Measurements from ENCODE around the gene ZBTB26. TPM values are rescaled to one million over a fixed set of nuclear protein-coding genes. Genes with fewer than 3 reads are reported as not detected.

Gene ZBTB26, protein sequence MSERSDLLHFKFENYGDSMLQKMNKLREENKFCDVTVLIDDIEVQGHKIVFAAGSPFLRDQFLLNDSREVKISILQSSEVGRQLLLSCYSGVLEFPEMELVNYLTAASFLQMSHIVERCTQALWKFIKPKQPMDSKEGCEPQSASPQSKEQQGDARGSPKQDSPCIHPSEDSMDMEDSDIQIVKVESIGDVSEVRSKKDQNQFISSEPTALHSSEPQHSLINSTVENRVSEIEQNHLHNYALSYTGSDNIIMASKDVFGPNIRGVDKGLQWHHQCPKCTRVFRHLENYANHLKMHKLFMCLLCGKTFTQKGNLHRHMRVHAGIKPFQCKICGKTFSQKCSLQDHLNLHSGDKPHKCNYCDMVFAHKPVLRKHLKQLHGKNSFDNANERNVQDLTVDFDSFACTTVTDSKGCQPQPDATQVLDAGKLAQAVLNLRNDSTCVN
- total RNA-seq: 4.1 TPM
- long read RNA-seq, full-length matches to known transcripts: 1 of 5 reads
- long read RNA-seq, partial matches to known transcripts: 0 of 5 reads
- long read RNA-seq, other reads (novel, unspliced or antisense): 4 of 5 reads

DNA sequence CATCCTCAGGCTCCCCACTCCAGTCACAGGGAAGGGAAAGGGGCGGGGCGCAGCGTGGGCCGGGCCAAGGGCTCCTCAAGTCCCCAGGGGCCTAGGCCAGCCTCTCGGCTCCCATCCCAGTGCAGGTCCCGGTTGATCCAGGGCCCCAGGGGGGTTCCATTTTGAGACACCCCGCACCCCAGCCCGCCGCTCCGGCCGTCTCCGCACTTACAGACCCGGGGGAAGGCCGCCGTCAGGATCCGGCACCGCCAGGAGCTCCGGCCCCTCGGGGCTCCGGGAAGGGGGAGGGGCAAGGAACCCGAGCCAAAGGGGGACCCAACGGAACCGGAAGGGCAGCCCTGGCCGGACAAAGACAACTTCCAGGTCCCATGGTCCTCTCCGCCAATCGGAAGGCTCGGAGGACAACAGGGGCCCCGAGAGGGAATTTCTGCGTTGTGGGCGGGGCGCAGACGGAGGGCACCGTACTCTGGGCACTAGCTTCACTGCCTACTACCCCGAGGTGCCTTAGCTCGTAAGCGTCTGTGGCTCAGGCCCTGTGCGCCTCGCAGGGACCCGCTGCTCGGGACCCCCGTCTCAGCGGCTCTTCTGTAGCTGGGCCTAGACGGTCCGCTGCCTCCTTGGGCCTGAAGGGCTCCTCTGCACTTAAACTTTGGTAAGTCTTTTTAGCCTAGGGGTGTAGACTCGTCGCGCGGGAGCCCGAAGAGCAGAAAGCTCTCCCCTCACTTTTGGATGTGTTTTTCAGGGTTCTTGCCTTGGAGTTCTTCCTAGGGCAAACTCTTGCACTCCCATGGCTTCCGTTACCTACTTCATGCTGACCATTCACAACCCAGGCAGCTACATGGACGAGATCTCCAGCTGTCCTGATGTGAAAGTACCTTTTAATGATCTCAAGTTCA is at the start of gene ZBTB26:
ZBTB26 (minus strand) TSS at position 287 of the 896 bp plus-strand sequence. CDS start 11,578 bp downstream, outside the sequence.
- DNase-seq (ENCODE audit: low spot score): peak; percentile 98
- intact Hi-C loops (cut with DNase I): loop anchor here (2.0 kb wide), 1 partner anchor 19 kb away; the partner anchor contains the start of gene ZBTB6

DNA sequence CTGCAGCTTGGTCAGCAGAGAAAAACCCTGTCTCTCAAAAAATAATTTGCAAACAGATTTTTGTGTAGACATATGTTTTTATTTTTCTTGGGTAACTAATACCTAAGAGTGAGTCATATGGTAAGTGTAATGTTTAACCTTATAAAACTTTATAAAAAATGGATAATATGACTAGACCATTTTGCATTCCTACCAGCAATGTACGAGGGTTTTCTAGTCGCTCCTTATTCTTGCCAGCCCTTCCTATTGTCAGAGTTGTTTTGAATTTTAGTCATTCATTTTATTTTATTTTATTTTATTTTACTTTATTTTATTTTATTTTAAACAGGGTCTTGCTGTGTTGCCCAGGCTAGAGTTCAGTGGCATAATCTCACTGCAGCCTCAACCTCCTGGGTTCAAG is 47.3 kb upstream of the ZBTB26 start:
- DNase-seq (ENCODE audit: low spot score): no peak
- intact Hi-C loops (cut with DNase I): no loop called here

DNA sequence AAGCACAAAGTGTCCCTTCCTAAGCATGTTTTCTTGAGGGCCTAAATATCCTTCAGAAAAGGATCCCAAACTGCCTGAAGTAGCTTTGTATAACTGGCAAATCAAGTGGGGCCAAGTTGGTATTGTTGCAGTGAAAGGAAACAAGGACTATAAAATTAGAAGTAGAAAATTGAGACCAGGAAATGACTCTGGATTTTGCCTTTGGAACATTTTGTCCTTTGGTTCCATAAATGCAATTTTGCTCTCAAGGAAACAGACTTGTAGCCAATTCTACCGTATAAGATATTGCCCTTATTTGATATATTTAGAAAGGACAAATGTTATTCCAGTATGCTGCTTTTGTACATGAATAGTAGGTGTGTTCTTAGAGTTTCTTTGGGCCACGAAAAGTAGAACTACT is 43.9 kb upstream of the ZBTB26 start:
- DNase-seq (ENCODE audit: low spot score): no peak
- intact Hi-C loops (cut with DNase I): no loop called here

DNA sequence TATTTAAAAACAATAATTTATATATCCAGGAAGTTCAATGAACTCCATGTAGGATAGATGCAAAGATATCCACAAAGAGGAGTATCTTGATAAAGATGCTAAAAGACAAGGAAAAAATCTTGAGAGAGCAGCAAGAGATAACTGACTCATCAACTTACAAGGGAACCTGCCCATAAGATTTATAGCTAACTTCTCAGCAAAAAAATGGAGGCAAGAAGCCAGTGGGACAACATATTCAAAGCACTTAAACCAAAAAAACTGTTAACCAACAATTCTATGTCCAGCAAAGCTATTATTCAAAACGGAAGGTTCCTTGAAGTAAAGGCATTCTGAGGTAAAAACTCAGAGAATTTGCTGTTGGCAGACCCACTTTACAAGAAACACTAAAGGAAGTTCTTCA is 29.8 kb upstream of the ZBTB26 start:
- no peak for DNase-seq (ENCODE audit: low spot score)
- intact Hi-C loops (cut with DNase I): no loop called here

DNA sequence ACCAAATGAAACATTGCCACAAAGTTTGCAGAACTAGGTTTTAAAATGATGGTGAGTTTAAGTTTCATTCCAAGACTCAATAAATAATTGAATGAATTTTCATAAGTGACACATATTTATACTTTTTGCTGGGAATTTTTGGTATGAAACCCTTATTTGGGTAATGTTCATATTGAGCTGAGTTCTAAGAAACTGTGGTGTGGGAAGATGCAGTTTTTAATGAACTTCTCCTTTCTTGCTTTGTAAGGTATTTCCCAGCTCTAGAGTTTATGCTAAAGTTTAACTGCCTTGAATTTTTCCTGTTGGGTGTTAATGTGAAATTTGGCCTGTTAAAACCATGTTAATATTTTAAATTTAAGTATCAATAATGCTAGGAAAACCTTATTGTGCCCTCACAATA is 24.6 kb upstream of the ZBTB26 start:
- intact Hi-C loops (cut with DNase I): no loop called here
- no peak for DNase-seq (ENCODE audit: low spot score)

DNA sequence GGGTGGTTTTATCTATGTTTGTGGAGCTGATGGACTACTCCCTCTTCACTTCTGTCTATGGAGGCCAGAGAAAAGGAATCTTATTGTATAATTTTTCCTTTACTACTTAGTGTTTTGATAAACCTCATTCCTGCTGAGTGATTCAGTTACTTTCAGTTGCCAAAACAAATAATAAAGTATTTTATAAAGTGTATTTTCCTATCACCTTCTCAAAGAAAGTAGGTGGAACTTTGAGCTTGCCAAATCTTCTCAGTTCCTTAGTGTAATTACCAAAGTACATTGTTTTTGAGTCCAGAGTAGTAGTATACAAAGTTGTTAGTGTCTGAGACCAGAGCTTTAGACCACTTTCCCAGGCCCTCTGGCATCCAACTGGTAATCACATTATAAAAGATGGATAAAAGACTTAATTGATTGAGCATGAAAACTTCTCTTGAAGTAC is 23.0 kb upstream of the ZBTB26 start:
- intact Hi-C loops (cut with DNase I): no loop called here
- no peak for DNase-seq (ENCODE audit: low spot score)

DNA sequence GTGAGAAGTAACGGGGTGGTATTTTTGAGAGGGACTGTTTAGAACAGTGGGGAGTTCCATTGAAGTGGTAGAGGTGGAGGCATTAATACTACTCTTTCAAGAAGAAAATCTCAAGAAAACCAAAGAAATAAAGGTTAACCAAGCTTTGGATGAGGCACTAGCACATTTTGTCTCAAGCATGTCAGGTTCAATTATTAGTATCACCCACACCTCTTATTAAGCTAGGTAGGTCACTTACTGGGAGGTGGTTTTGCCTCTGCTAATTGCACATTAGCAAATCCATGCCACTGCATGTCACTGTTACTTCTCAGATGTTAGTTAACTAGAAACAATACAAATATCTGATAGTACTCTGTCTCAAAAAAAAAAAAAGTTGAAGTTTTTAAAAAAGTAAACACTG is 19.7 kb upstream of the ZBTB26 start:
- intact Hi-C loops (cut with DNase I): no loop called here
- no peak for DNase-seq (ENCODE audit: low spot score)

DNA sequence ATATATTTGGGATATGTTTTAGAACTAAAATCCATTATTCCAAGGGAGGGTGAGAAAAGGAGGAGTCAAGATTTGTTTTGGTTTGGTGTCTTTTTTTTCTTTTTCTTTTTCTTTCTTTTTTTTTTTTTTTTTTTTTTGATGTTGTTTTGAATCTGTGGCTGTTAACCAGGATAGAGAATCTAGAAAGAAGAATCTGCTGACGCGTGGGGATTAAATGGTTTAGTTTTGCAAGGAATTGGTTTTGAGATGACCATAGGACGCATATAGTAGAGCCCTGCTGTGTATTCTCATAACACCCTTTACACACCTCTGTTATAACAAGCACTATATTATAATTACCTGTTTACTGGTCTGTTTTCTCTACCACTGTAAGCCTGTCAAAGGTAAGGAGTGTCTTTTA is 19.0 kb upstream of the ZBTB26 start:
- intact Hi-C loops (cut with DNase I): no loop called here
- DNase-seq (ENCODE audit: low spot score): no peak

DNA sequence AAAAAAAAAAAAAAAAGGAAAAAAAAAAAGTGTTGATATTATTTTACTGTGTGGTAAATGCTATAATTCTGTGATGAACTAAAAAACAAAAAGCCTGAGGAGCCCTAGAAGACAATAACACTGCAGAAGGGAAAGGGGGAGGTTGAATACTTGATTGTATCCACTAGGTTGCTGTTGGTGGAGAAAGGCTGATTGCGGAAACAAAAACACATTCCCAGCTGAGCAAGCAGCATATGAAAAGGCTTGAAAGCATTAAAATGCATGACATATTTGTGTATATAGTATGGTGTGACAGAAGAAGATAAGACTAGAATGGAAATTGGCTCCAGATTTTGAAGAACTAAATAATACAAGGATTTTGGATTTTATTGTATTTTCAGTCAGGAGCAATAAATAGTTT is 18.4 kb upstream of the ZBTB26 start:
- intact Hi-C loops (cut with DNase I): no loop called here
- DNase-seq (ENCODE audit: low spot score): no peak

DNA sequence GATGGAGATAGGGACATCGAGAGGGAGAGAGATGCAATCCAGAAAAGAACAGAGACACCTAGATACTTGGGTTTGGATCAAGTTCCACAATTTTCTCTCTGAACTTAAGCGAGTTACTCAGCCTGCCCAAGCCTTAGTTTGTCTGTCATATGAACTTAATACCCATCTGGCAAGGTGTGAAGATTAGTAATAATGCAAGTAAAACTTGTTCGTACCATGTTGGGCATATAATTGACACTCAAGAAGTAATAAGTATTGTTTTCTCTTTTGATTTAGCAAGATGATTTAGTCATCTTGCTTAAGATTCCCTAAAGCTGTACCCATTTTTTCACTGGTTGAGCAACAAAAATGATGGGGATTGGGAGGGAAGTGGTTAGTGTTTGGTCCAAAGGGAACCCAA is 17.0 kb upstream of the ZBTB26 start:
- no peak for DNase-seq (ENCODE audit: low spot score)
- intact Hi-C loops (cut with DNase I): no loop called here

DNA sequence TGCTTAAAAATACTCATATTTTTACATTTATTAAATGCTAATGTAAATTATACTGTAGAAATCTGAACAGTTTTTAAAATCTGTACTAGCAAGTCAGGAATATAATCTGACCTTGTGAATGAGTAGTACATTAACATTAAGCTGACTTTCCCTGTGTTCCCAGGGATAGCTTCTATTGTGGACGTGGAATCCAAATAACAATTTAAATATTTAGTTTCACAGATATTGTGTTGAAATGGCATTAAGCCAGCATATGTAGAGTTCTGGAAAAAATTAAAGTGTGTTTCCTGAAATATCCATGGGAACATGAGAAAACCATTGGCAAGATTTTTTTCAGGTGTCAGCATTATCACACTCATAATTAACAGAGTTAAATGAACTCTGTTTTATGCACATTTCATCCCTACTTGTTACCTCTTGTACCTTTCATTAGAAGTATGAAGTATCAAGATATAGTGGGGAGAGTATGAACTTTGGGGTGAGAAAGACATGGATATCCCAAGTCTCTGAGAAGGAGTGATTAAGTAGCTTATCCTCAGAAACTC is 15.2 kb upstream of the ZBTB26 start:
- intact Hi-C loops (cut with DNase I): no loop called here

DNA sequence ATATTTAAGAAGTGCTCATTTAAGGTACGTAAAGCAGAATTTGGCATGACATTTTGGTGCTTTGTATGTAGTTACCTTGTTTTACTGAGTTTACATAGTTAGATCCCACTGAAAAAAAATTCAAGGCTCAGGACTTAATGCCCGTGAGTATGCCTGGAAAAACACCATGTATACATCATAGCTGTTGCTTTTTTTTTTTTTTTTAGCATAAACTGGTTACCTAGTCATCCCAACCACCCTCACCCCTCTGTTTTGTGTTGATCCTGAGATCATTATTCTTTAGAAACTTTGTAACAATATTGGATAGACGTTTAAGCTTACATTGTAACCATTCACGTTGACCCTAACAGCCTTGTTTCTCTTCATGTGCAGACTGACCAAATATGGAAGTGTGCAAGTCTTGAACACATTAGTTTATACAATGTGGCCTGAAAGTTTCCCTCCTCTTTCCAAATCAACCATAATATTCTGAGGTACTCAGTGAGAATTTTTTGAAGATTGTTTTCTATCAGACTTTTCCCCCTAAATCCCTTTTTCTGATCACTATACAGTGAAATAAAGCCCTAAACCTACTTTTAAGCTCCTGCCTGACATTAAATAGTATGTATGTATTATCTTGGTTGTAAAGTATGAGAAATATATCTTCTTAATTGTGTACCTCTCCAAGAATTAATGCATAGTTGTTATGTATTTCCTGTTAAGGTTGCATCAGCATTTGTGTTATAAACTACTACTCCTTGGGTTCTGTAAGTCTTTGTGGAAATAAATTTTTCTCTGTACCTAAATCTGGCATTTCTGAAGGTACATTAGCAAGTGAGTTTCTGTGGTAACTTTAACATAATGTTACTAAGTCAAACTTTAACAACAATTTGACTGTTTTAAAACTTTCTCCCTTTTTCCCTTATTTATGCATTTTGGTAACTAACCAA is 13.9 kb upstream of the ZBTB26 start:
- DNase-seq (ENCODE audit: low spot score): no peak
- intact Hi-C loops (cut with DNase I): no loop called here

More for the DNA sequence above, 15.2 kb upstream of the ZBTB26 start:
- DNase-seq (ENCODE audit: low spot score): no peak

DNA sequence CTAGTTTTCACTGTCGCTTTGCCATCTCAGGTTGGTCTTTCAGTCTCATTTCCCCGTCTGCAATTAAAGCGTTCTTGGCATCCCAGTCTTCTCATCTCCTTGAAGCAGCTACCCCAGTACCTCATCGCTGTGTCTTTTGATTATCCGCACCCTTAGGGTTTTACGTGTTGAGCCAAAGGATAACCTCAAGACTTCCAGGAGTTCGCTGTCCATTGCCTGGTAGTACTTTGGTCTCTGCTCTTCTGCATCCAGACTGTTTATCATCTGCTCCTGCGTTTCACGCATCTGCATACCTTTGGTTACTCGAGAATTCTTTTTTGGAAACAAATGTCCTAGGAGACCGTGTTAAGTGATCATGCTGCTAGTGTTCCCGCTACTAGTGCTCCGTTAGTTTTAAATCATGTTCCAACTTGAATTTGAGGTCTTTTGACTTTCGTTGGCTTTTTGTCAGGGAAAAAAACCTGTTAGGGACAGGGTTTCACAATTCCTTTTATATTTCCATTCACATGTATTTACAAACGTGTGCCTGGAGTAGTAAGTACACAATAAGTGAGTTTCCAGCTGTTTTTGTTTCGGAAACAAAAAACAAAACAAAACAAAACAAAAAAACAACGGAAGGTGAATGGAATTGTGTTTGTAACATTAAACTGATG is 10.4 kb upstream of the ZBTB26 start:
- no peak for DNase-seq (ENCODE audit: low spot score)
- intact Hi-C loops (cut with DNase I): loop anchor here (2.0 kb wide), 1 partner anchor 37 kb away; the partner anchor contains the start of gene RC3H2

DNA sequence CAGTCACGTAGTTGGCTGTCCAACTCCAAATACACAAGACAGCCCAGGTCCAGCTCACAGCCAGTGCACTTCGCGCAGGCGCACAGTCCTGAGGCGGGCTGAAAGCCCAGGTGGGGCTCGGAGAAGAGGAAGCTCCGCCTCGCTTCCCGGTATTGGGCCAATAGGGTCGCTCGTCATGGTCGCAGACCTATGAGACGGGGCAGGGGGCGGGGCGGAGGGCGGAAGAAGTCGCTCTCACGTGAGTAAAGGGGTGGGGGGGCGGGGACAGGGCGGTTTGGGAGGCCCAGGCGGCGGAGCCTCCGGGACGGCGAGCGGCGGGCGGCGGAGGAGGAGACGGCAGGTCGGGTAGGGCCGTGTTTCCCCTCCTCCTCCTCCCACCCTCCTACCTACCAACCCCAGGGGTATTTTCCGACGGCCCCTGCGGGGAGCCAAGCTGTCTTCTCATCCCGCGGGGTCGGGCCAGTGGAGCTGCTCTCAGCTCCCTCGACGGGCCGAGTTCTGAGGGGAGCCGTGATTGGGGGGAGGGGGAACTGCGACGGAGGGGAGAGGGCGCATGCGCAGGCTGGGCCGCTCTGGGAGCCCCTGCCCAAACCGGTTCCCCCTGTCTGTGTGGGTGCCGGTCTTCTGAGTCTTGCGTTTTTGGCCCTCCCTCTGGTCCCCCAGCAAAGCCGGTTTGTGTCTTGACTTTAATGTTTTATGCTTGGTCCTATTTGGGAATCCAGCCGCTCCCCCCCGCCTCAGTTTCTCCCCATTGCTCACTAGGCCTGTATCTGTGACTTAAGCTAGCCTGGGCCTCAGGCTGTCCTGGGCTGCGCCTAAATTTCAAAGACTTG is 9.7 kb upstream of the ZBTB26 start, which contains the start of gene RABGAP1:
RABGAP1 (plus strand) TSS at position 272 of the 833 bp plus-strand sequence. CDS start 16,040 bp downstream, outside the sequence.
- peak; percentile 100 for DNase-seq (ENCODE audit: low spot score)
- intact Hi-C loops (cut with DNase I): loop anchor here (2.0 kb wide), 1 partner anchor 36 kb away; the partner anchor contains the start of gene RC3H2

DNA sequence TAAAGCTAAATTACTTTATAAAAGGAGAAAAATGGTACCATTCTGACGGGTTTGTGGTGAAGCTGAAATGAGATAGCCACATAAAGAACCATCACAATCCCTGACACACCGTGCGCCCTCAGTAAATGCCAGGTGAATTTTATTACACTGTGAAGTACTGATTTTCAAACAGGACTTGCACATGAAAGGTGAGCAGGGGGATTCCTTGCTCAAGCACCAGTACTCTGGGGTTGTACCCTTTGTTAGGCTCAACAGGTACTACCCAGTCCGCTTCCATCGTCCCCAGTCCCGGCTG is 9.1 kb upstream of the ZBTB26 start:
- DNase-seq (ENCODE audit: low spot score): no peak
- intact Hi-C loops (cut with DNase I): loop anchor here (2.0 kb wide), 1 partner anchor 36 kb away; the partner anchor contains the start of gene RC3H2

DNA sequence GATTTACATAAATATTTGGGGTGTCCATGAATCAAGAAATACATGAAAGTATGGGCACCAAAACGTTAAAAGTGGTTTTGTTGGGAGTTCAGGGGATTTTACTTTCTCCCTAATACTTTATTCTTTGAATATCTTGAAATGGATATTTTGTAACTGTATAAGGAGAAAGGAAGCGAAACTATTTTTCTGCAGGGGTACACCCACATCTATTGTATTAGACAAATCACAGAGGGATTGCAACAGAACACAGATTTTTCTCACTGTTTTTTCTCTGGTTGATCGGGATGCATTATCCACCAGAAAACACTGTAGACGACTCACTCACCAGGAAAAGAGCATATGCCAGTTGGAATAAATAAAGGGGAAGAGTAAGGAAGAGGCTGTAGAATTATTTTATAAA is 8.3 kb upstream of the ZBTB26 start:
- intact Hi-C loops (cut with DNase I): no loop called here

DNA sequence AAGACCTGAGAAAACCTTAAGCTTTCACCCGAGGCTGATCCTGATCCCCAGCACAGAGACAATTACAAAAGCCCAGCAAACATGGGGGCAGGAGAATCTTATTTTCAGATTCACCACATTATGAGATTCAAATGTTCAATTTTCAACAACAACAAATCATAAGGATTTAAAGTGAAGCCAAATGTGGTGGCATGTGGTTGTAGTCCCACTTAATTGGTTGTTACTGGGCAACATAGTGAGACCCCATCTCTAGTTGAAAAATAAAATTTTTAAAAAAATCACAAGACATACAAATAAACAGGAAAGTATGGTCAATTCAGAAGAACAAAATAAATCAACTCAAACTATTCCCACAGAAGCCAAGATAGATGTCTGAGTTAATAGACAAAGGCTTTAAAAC is 5.6 kb upstream of the ZBTB26 start:
- intact Hi-C loops (cut with DNase I): no loop called here
- DNase-seq (ENCODE audit: low spot score): no peak

More for the DNA sequence above, 8.3 kb upstream of the ZBTB26 start:
- DNase-seq (ENCODE audit: low spot score): no peak
